Activated CD4-positive, alpha-beta T cell treated with anti-CD3 and anti-CD28 coated beads for 1 hour (primary cell): ENCODE measurements around the gene PKD2L2.
"Not testable (repeated sequence)": the region's sequence is repeated elsewhere in the genome, so short reads cannot be mapped to it uniquely, and the experiment has no call there.

ENCODE experiments used
- DNase-seq: peaks from one replicate; pipeline ENCODE4 v3.0.0-alpha.2; 2020

The PKD2L2 gene

GRCh38 chr5:137888863-137889759 lies at the start of gene PKD2L2:
Gene PKD2L2 (plus strand): TSS chr5:137889457. CDS start chr5:137889492, 35 bp downstream.
- DNase-seq, result peak; percentile 75

DNA sequence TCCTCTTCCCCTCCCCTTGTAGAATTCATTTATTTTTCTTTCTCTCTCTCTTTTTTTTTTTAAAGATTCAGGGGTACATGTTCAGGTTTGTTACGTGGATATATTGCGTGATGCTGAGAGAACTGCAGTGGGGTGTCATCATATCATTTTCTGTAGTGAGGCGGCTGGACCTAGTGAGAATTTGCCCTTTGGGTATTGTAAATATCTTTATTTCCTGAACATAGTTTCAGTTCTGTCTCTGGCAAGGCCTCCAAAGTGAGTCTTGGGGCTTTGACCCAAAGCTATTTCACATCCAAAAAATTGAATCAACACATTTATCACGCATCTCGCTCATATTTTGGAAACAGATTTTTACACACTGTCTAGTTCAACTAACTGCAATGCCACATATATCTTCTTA lies 47.0 kb upstream of the PKD2L2 start:
- no peak for DNase-seq

DNA sequence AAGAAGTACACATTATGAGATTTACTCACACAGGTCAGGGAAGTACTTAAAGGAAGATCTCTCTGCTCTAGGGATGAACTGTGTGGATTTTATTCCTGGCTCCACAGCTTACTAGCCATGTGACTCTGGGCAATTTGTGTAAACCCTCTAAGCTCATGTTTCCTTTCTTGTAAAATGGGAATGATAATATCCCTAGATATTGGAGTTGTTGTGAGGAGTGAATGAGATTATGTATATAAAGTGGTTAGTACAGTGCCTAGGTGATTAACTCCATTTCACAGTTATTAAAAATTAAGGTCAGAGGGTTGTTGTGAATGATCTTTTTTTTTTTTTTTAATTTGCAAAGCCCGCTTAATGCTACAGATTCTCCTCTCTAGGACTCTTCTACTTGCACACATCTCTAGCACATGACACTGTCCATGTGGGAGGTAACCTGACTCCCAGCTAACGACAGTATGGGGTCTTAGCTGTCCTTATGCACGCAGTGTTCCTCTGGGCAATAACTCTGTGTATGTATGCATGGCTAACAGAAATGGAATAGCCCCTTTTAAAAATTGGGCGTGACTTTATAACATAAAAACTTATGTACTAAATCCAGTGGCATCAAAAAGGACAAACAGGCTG lies 45.5 kb upstream of the PKD2L2 start:
- no peak for DNase-seq

DNA sequence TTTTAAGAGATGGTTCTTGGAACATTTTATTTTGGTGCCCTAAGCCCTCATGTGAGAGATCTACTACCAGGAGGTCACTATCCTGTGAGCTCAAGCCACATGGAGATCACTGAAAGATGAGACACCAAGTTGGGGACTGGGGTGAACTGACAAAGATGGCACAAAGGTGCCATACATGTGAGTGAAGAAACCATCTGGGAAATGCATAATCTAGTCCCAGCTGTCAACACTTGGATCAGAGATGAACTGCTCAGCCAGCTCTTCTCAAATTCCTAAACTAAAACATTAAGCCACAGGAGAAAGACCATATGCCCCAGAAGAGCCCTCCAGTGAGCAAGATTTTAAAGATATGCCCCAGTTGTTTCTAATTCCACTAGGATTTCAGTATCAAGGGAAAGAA lies 43.8 kb upstream of the PKD2L2 start:
- DNase-seq, result no peak

DNA sequence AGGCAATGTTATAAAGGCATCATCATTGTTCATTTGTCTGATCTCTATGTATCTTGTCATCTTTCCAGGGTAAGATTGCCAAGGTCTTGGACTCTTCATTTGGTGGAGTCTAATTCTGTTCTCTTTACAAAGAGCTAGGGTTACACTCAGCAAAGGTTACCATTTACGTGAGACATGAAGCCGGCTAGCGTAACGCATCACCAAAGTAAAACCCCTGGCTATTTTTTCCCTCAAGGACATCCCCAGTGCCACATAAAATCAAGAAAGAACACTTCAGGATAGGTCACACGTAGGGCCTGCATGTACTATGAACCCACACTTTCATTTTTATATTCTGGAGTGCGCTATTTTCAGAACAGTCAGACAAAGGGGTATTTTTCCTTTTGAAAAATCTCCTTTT lies 41.6 kb upstream of the PKD2L2 start:
- no peak for DNase-seq

GRCh38 chr5:137853165-137853564 lies 36.1 kb upstream of the PKD2L2 start:
- DNase-seq, result not testable (repeated sequence)

DNA sequence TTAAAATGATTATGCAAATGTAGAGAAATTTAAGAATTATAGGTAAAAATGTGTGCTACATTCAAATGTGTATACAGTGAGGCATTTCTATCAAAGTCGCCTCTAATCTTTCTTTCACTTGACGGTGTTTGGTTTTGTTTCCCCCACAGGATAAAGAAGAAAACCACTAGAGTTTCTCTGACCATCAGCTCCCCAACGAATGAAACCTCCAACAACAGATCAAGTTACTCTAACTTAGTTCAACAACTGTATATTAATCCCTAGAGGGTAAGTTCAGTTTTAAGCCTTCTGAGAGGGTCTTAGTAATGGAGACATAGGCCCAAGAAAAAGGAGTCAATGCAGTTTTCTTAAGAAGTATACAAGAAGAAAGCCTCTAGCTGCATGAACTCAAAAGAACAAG lies 33.1 kb upstream of the PKD2L2 start:
- DNase-seq, result no peak

DNA sequence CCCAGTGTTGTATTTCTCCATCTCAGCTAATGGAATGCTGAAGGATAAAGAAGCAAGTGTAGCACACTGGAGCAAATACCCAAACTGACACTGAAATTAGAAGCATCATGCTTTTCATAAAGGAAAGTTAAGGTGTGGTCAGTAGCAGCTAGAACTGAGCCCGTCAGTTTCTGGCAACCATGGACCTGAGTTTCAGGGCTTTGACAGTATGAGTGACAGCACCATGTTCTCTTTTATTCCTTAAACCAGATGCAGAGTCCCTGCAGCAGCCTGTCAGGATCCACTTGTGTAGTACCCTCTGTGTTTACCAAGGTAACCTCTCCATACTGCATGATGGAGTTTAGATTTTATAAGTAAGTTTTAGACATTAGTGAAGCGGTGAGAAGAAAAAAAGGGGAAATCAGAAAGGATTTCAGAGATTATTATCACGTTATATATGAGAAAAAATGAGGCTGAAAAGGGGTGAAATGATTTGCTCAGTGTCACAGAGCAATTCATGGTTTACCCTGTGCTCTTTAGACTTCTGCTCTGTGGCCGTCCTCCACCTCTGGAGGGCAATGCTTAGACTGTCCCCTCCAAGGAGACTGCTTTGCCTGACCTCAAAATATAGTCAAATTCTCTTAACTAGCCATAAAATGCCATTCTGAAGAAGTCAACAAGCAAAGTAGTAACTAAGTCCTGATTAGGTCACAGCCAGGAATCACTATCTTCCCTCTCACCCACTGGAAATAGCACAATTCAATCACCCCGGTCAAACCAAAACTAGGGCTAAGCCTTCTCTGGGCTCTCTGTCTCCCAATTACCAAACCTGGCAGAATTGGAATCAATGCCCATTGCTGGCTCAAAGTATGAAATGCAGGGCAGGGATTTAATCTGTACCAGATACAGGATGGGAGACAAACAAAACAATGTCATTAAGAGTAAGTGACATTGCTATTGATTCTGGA lies 32.1 kb upstream of the PKD2L2 start:
- DNase-seq, result no peak

DNA sequence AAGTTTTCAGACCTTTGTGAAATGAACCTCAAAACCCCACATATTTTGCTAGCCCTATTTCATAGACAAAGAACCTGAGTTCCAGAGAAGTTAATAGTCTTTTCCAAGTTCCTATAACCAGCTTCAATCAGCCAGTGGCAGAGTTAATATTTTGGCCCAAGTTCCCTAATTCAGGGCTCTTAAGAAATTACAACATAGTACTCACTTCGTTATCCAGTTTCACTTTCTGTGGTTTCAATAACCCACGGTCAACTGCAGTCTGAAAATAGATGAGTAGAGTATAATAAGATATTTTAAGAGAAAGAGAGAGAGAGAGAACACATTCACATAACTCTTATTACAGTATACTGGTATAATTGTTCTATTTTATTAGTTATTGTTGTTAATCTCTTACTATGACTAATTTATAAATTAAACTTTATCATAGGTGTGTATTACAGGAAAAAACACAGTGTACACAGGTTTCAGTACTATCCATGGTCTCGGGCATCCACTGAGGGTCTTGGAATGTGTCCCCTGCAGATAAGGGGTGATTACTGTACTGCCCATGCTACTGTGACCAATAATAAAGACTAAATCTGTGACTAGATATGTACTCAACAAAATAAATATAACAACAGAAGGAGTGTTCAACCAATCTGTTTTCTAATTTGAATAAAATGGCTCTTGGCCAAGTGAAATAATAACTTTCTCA lies 30.9 kb upstream of the PKD2L2 start:
- no peak for DNase-seq

- no peak for DNase-seq
These were observed 30.3 kb upstream of the PKD2L2 start for GRCh38 chr5:137858954-137859353.

GRCh38 chr5:137862251-137862650 lies 27.0 kb upstream of the PKD2L2 start:
- no peak for DNase-seq

- DNase-seq, result not testable (repeated sequence)
These were observed 25.6 kb upstream of the PKD2L2 start for GRCh38 chr5:137863653-137864052.

DNA sequence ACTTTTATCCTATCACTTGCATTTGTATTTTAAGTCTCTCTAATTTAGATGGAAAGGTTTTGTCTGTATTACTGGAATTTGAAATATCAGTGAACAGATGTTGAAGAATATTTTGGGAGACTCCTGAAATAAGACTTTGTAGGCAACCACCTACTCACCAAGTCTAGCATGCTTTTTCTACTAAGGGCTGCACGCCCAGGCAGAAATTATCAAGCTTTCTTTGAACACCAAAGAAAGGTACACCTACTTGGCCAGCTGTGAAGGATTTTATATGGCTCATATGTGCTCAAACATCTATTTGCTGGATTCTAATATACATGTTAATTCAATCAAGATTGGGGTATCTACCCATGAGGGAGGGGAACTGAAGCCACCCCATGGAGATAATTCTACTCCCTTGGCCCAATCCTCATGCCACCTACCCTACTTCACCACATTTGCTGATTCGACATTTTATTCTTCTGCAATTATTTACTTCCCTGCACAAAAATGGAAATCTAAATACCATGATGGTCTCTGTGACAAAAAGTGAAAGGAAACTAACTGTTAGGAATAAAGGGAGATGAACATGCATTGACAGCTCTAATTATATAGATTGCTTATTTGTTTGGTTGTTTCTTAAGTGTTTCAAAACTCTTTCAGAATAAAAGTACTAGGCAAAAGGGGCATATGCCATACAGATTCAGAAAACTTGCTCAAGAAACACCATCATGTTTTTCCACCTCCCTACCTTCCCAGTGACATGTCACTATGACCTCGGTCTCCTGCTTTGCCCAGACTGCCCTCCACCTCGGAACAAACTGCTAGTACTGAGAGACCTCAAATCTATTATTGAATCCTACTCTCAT lies 22.5 kb upstream of the PKD2L2 start:
- DNase-seq, result no peak

DNA sequence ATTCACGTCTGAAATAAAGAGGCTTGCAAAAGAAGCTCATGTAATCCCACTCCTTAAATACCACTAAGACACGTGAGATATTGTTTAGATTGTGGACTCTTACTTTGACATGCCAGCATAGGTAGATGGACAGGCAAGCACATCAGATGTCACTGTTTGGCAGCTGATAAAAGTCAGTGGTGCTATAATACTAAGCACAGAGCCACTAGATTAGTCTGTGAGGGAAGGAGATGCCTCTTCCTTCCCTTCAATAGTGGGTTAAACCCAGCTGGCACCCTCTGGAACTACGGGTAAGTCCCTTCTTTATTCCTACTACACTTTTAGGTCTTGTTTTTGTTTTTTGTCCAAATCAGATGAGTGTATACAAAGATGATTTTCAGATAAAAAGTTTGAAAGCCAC lies 21.6 kb upstream of the PKD2L2 start, which contains the start of gene MYOT:
Gene MYOT, plus strand, starts transcription at position 197 of the 400 bp plus-strand sequence. CDS start 2,792 bp downstream, outside the sequence.
- no peak for DNase-seq

DNA sequence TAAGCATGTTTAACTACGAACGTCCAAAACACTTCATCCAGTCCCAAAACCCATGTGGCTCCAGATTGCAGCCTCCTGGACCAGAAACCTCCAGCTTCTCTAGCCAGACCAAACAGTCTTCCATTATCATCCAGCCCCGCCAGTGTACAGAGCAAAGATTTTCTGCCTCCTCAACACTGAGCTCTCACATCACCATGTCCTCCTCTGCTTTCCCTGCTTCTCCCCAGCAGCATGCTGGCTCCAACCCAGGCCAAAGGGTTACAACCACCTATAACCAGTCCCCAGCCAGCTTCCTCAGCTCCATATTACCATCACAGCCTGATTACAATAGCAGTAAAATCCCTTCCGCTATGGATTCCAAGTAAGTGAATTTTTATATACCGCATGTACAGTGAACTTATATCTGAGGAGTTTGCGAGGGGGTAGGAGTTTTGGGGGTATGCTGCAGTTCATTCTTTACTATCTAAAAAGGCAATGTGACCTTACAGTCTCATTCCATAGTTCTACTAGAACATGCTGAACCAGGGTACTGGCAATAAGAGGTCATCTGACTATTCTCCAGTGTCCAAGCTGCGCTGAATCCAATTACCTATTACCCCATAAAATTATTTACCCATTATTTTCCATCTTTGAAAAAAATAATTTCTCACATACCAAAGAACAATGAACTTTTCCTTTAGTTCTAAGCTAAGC lies 18.5 kb upstream of the PKD2L2 start:
- DNase-seq, result no peak

GRCh38 chr5:137871571-137871970 lies 17.7 kb upstream of the PKD2L2 start:
- DNase-seq, result no peak

DNA sequence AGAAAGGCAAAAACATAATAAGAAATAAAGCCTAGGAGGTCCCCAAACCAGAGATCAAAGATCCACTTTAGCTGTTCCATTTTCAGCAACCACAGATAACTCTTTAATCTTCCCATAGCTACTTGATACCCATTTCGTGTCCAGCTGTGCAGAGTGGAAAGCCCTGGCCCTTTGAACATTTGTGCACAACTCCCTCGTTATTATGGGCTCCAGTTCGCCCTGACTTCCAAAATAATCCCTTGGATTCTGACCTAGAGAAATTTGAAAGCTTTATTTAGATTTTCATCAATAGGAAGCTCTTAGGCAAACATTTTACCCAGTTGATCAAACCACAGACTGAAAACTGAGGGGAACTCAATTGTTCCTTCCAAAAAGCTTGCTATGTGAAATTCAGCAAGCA lies 16.8 kb upstream of the PKD2L2 start:
- no peak for DNase-seq

- no peak for DNase-seq
These were observed 13.2 kb upstream of the PKD2L2 start for GRCh38 chr5:137876101-137876500.

- no peak for DNase-seq
These were observed 8.9 kb upstream of the PKD2L2 start for GRCh38 chr5:137880313-137880712.

DNA sequence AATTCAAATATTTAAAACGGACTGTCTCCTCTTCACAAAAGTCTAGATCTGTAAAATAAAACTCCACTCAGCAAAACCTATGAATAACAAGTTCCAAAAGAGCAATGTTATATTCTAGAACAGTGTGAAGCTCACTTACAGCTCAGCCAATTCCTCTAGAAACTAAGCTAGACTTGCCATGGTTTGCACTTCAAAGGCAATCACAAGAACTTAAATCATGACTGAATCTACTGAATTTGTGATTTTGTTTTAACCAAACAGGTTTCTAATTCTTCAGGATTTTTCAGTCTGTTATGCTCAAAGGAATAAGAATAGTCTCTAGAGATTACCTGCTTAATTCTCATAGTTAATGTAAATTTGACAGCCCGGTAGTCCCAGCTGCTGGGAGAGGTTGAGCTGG lies 1.4 kb upstream of the PKD2L2 start:
- DNase-seq, result no peak

DNA sequence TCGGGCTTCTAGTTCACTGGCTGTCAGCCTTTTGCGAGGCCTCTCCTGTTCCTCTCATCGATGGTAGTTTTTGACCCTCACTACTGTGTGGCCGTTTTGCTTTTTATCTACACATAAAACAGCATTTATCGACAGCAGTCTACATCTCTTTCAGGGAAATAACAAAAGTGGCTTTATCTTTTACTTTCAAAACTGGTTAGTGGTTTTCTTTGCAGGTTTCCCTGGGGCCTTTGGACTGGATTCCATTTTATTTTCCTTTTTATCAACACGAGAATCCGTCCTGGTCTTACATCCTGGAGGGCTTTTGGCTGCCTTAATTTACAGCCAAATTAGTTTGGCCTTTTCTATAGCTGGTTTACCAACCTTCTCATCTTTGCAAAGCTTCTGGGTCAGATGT lies 793 bp upstream of the PKD2L2 start:
- DNase-seq, result no peak
